Loucy (cell line): ENCODE results near the gene NSF.

Source experiments
- H2AFZ ChIP-seq: fragments of 200-600 bp; sonication (generic); 2 replicates; pipeline ENCODE4 v1.6.0; 2016; ENCODE audit warnings: antibody characterized with exemption, mild to moderate bottlenecking, low read length, moderate library complexity
- H3F3A ChIP-seq: fragments of 200-600 bp; 2 replicates; pipeline ENCODE4 v1.6.0; 2016; ENCODE audit warnings: antibody characterized with exemption, low read depth, mild to moderate bottlenecking
- H3K27me3 ChIP-seq: fragments of 200-600 bp; sonication (generic); 2 replicates; pipeline ENCODE4 v1.6.1; 2014; ENCODE audit warnings: low read length, mild to moderate bottlenecking; ENCODE audit not compliant: insufficient read depth, poor library complexity, severe bottlenecking
- H3K36me3 ChIP-seq: fragments of 200-600 bp; sonication (generic); 2 replicates; pipeline ENCODE4 v1.6.1; 2016; ENCODE audit warnings: low read length; ENCODE audit not compliant: insufficient read depth
- H3K4me1 ChIP-seq: fragments of 200-600 bp; sonication (generic); 2 replicates; pipeline ENCODE4 v1.5.1; 2014; ENCODE audit warnings: low read length, mild to moderate bottlenecking; ENCODE audit not compliant: insufficient read depth, poor library complexity, severe bottlenecking
- H3K4me2 ChIP-seq: fragments of 200-600 bp; sonication (generic); 2 replicates; pipeline ENCODE4 v1.6.0; 2014; ENCODE audit warnings: antibody characterized with exemption, low read length, low read depth, mild to moderate bottlenecking; ENCODE audit not compliant: poor library complexity, severe bottlenecking
- H3K4me3 ChIP-seq: fragments of 200-600 bp; sonication (generic); 2 replicates; pipeline ENCODE4 v1.5.1; 2014; ENCODE audit warnings: low read length, mild to moderate bottlenecking, mixed read lengths; ENCODE audit not compliant: poor library complexity, severe bottlenecking
- H3K79me2 ChIP-seq: fragments of 200-600 bp; sonication (generic); 2 replicates; pipeline ENCODE4 v1.6.1; 2014; ENCODE audit warnings: low read length; ENCODE audit not compliant: insufficient read depth
- H3K9ac ChIP-seq: fragments of 200-600 bp; sonication (generic); 2 replicates; pipeline ENCODE4 v1.6.0; 2014; ENCODE audit warnings: mild to moderate bottlenecking, low read depth, low read length, moderate library complexity; ENCODE audit not compliant: poor library complexity, severe bottlenecking
- H3K9me2 ChIP-seq: fragments of 200-600 bp; sonication (generic); replicated peaks from 2 replicates; pipeline ENCODE4 v1.6.1; 2016; ENCODE audit warnings: low read depth, low read length, mixed read lengths
- H3K9me3 ChIP-seq: fragments of 200-600 bp; sonication (generic); 2 replicates; pipeline ENCODE4 v1.6.1; 2014; ENCODE audit warnings: mild to moderate bottlenecking, antibody characterized with exemption, low read length, low read depth; ENCODE audit not compliant: insufficient read depth
- H4K20me1 ChIP-seq: fragments of 200-600 bp; sonication (generic); 2 replicates; pipeline ENCODE4 v1.6.0; 2014; ENCODE audit warnings: antibody characterized with exemption, low read length, mild to moderate bottlenecking; ENCODE audit not compliant: insufficient read depth, poor library complexity, severe bottlenecking
- EZH2phosphoT487 ChIP-seq: fragments of 200-600 bp; IDR thresholded peaks from 2 replicates; pipeline ENCODE4 v1.6.1; 2018; ENCODE audit warnings: antibody characterized with exemption, mild to moderate bottlenecking, moderate library complexity, borderline replicate concordance
- TF ChIP-seq, protein P1 (sequence below): fragments of 200-600 bp; sonication (generic); conservative IDR thresholded peaks from 2 replicates; pipeline ENCODE4 v1.5.1; 2014; ENCODE audit warnings: mild to moderate bottlenecking, antibody characterized with exemption, low read length

NSF gene

DNA sequence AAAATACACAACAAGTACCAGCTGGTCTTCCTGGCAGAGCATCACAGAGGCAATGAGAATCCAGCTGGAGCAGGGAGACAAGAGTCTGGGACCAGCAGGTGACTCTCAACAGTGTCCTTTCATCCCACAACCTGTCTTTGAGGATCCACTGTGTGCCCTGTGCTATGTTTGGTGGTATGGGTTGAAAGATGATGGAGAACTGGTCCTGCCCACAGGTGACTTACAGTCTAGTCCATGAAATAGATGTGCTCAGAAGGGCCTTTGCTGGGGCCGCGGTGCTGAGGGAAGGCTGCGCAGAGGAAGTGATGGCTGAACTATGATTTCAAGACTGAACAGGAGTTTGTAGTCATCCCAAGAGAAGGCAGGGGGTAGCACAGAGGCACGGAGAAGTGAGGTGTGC lies 210.1 kb downstream of the NSF start:
- Histone ChIP-seq H3K9me3 (no peaks in the 10 kb centered on the region), H3K79me2 (no peaks in the 10 kb centered on the region), H3K4me3 (no peak overlapping the region), H3K4me1 (no peaks in the 10 kb centered on the region), H3K4me2 (no peak overlapping the region), H3K9ac (no peak overlapping the region), H3F3A (no peaks in the 10 kb centered on the region), H2AFZ (no peak overlapping the region), H3K27me3 (no peaks in the 10 kb centered on the region), H3K36me3 (no peaks in the 10 kb centered on the region), H4K20me1 (no peaks in the 10 kb centered on the region), H3K9me2 (no peaks in the 10 kb centered on the region)
- no peak for TF ChIP-seq EZH2phosphoT487
- TF ChIP-seq, protein P1, sequence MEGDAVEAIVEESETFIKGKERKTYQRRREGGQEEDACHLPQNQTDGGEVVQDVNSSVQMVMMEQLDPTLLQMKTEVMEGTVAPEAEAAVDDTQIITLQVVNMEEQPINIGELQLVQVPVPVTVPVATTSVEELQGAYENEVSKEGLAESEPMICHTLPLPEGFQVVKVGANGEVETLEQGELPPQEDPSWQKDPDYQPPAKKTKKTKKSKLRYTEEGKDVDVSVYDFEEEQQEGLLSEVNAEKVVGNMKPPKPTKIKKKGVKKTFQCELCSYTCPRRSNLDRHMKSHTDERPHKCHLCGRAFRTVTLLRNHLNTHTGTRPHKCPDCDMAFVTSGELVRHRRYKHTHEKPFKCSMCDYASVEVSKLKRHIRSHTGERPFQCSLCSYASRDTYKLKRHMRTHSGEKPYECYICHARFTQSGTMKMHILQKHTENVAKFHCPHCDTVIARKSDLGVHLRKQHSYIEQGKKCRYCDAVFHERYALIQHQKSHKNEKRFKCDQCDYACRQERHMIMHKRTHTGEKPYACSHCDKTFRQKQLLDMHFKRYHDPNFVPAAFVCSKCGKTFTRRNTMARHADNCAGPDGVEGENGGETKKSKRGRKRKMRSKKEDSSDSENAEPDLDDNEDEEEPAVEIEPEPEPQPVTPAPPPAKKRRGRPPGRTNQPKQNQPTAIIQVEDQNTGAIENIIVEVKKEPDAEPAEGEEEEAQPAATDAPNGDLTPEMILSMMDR: no peak

DNA sequence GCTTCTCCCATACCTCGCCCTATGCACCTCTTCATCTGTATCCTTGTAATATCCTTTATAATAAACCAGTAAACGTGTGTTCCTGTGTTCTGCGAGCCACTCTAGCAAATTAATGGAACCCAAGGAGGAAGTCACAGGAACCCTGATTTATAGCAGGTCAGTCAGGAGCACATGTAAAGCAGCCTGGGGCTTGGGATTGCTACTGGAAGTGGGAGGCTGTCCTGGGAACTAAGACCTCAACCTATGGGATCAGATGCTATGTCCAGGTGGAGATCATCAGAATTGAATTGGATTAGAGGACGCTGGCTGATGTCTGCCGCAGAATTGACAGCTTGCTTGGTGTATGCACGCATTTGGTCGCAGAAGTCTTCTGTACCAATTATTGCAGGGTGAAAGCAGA lies 212.3 kb downstream of the NSF start:
- H3K79me2 ChIP-seq: no peaks in the 10 kb centered on the region
- no peak overlapping the region for H3K4me2 ChIP-seq
- no peaks in the 10 kb centered on the region for H3K4me1 ChIP-seq
- no peak for TF ChIP-seq EZH2phosphoT487
- TF ChIP-seq, protein P1: no peak
- no peaks in the 10 kb centered on the region for H3K36me3 ChIP-seq
- H3K9me2 ChIP-seq: no peaks in the 10 kb centered on the region
- no peaks in the 10 kb centered on the region for H3K9me3 ChIP-seq
- no peaks in the 10 kb centered on the region for H3F3A ChIP-seq
- H3K27me3 ChIP-seq: no peaks in the 10 kb centered on the region
- no peaks in the 10 kb centered on the region for H4K20me1 ChIP-seq
- H3K9ac ChIP-seq: no peak overlapping the region
- no peak overlapping the region for H2AFZ ChIP-seq
- no peak overlapping the region for H3K4me3 ChIP-seq

DNA sequence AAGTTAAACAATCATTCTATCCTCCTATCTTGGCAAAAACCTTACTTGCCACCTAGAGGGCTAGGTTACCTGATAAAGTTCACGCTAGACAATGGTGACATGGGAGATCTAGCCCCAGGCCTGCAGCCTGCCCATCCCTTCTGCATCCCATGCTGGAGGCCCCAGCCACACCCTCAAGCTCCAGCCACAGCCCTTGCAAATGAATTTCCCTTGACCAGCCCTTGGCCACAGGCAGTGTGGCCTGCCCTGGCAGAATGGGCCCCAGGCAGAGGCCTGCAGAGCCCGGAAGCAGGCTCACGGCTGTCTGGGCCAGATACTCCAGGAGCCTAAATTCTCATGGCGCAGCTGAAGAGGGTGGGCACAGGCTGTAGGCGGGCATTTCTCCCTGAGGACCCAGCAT lies 213.1 kb downstream of the NSF start:
- Histone ChIP-seq H3K4me1 (no peaks in the 10 kb centered on the region), H3K79me2 (no peaks in the 10 kb centered on the region), H3K9me3 (no peaks in the 10 kb centered on the region), H2AFZ (no peak overlapping the region), H4K20me1 (no peaks in the 10 kb centered on the region), H3F3A (no peaks in the 10 kb centered on the region), H3K4me3 (no peak overlapping the region), H3K4me2 (no peak overlapping the region), H3K36me3 (no peaks in the 10 kb centered on the region), H3K9ac (no peak overlapping the region), H3K9me2 (no peaks in the 10 kb centered on the region), H3K27me3 (no peaks in the 10 kb centered on the region)
- no peak for TF ChIP-seq EZH2phosphoT487
- TF ChIP-seq, protein P1: no peak
